Spinal cord (tissue), 10 donors: ENCODE measurements around the gene FBLN2. TPM values are rescaled to one million over a fixed set of nuclear protein-coding genes. Genes with fewer than 3 reads are reported as not detected.

Experiments used
- DNase-seq, 6 donors: peaks; one replicate each; pipeline versions ENCODE4 v3.0.0 to v3.0.0-alpha.2; 2013 to 2015; ENCODE audit warnings: low spot score in 6 of 6, low read depth in 4 of 6
- H3K27ac ChIP-seq: one replicate; pipeline ENCODE4 v1.5.1; 2013; ENCODE audit warnings: low read depth, low read length, control low read depth
- H3K27me3 ChIP-seq: one replicate; pipeline ENCODE4 v1.6.1; 2013; ENCODE audit warnings: low read length; ENCODE audit not compliant: control insufficient read depth, insufficient read depth
- H3K36me3 ChIP-seq: one replicate; pipeline ENCODE4 v1.6.1; 2013; ENCODE audit warnings: low read length; ENCODE audit not compliant: control insufficient read depth, insufficient read depth
- H3K4me1 ChIP-seq: one replicate; pipeline ENCODE4 v1.6.1; 2013; ENCODE audit warnings: low read length; ENCODE audit not compliant: control insufficient read depth, insufficient read depth
- H3K4me3 ChIP-seq: one replicate; pipeline ENCODE4 v1.5.1; 2013; ENCODE audit warnings: low read depth, low read length, control low read depth
- H3K9me3 ChIP-seq: one replicate; pipeline ENCODE4 v1.6.1; 2013; ENCODE audit warnings: low read length; ENCODE audit not compliant: control insufficient read depth, insufficient read depth
- WGBS: methylation state at CpG from one replicate; pipeline ENCODE4 v1.1.5; 2013; ENCODE audit warnings: missing lambda C conversion rate; ENCODE audit not compliant: insufficient coverage; 5-methylcytosine and 5-hydroxymethylcytosine counted together
- polyA plus RNA-seq, 2 donors: library from polyadenylated mRNA; unstranded; fragments of 120-200 nt; gene quantifications; one replicate each; pipeline ENCODE4 v1.2.1, GENCODE V29; 2013; ENCODE audit not compliant: insufficient read length in 2 of 2
- total RNA-seq, 2 donors: library from RNA; depleted of rRNA in 1 of 2; stranded (reverse); fragments of 120-200 nt in 1 of 2; fragments of >200 nt in 1 of 2; gene quantifications; one replicate each; pipeline versions ENCODE4 v1.2.3 to v1.2.4, GENCODE V29; 2013 to 2014
- donor health status: healthy.

The FBLN2 gene
- total and polyA plus RNA-seq, 4 donors = 19.5 to 81.9 (median 31.5) TPM

- Histone ChIP-seq H3K4me1 (peaks cover 32% of the 10 kb centered on the region), H3K9me3 (no peaks in the 10 kb centered on the region), H3K36me3 (no peaks in the 10 kb centered on the region), H3K27ac (no peak overlapping the region), H3K27me3 (no peaks in the 10 kb centered on the region), H3K4me3 (no peak overlapping the region)
- DNase-seq = no peak
- 88% methylated on average over 10 of the region's 14 CpGs for WGBS
These were observed 28.5 kb downstream of the FBLN2 start for GRCh38 chr3:13577181-13578121.

GRCh38 chr3:13578251-13578650 lies 29.3 kb downstream of the FBLN2 start:
- no peak overlapping the region for H3K27ac ChIP-seq
- peaks cover 39% of the 10 kb centered on the region for H3K4me1 ChIP-seq
- no peaks in the 10 kb centered on the region for H3K36me3 ChIP-seq
- WGBS = no CpG with 5 or more reads among the region's 2 CpGs
- no peak for DNase-seq
- H3K27me3 ChIP-seq = no peaks in the 10 kb centered on the region
- no peaks in the 10 kb centered on the region for H3K9me3 ChIP-seq
- no peak overlapping the region for H3K4me3 ChIP-seq

- H3K4me1 ChIP-seq = peaks cover 35% of the 10 kb centered on the region
- no peak overlapping the region for H3K4me3 ChIP-seq
- no peak for DNase-seq
- no peaks in the 10 kb centered on the region for H3K9me3 ChIP-seq
- no peaks in the 10 kb centered on the region for H3K27me3 ChIP-seq
- no peaks in the 10 kb centered on the region for H3K36me3 ChIP-seq
- WGBS = 92% methylated on average over 2 of the region's 4 CpGs
- H3K27ac ChIP-seq = no peak overlapping the region
These were observed 30.1 kb downstream of the FBLN2 start for GRCh38 chr3:13579063-13579462.

- 76% methylated on average over 17 of the region's 20 CpGs for whole genome bisulfite sequencing
These were observed 31.5 kb downstream of the FBLN2 start for GRCh38 chr3:13580256-13581023.

GRCh38 chr3:13581485-13582365 lies 32.8 kb downstream of the FBLN2 start:
- Histone ChIP-seq H3K4me3 (no peak overlapping the region), H3K9me3 (no peaks in the 10 kb centered on the region), H3K27me3 (no peaks in the 10 kb centered on the region), H3K36me3 (no peaks in the 10 kb centered on the region), H3K27ac (no peak overlapping the region), H3K4me1 (peaks cover 17% of the 10 kb centered on the region)
- DNase-seq = peak in 1 of 6 donors; percentile 34
- WGBS = 83% methylated on average over 21 of the region's 21 CpGs

More at GRCh38 chr3:13580256-13581023, 31.5 kb downstream of the FBLN2 start:
- Histone ChIP-seq H3K27me3 (no peaks in the 10 kb centered on the region), H3K4me1 (peaks cover 22% of the 10 kb centered on the region), H3K9me3 (no peaks in the 10 kb centered on the region), H3K27ac (no peak overlapping the region), H3K4me3 (no peak overlapping the region), H3K36me3 (no peaks in the 10 kb centered on the region)
- DNase-seq = no peak

GRCh38 chr3:13582366-13583250 lies 33.7 kb downstream of the FBLN2 start:
- WGBS = 81% methylated on average over 23 of the region's 24 CpGs
- peaks cover 17% of the 10 kb centered on the region for H3K4me1 ChIP-seq
- no peak overlapping the region for H3K4me3 ChIP-seq
- no peak overlapping the region for H3K27ac ChIP-seq
- H3K36me3 ChIP-seq = no peaks in the 10 kb centered on the region
- no peaks in the 10 kb centered on the region for H3K27me3 ChIP-seq
- no peak for DNase-seq
- no peaks in the 10 kb centered on the region for H3K9me3 ChIP-seq

GRCh38 chr3:13583251-13584180 lies 34.6 kb downstream of the FBLN2 start:
- 80% methylated on average over 14 of the region's 15 CpGs for WGBS
- no peak for DNase-seq

GRCh38 chr3:13584427-13584891 lies 35.5 kb downstream of the FBLN2 start:
- Histone ChIP-seq H3K36me3 (no peaks in the 10 kb centered on the region), H3K27ac (no peak overlapping the region), H3K4me1 (peaks cover 17% of the 10 kb centered on the region), H3K4me3 (no peak overlapping the region), H3K27me3 (no peaks in the 10 kb centered on the region), H3K9me3 (no peaks in the 10 kb centered on the region)
- no peak for DNase-seq
- 98% methylated on average over 7 of the region's 8 CpGs for WGBS

More at GRCh38 chr3:13583251-13584180, 34.6 kb downstream of the FBLN2 start:
- Histone ChIP-seq H3K4me3 (no peak overlapping the region), H3K4me1 (peaks cover 17% of the 10 kb centered on the region), H3K27ac (no peak overlapping the region), H3K36me3 (no peaks in the 10 kb centered on the region), H3K9me3 (no peaks in the 10 kb centered on the region), H3K27me3 (no peaks in the 10 kb centered on the region)
